T-helper 2 cell treated with Interferon-gamma antibody and Interleukin-4, amounts not matched to agents 100 ng/mL and 5 ng/mL, for 36 hours (primary cell): ENCODE measurements around the gene GPR25. TPM values are rescaled to one million over a fixed set of nuclear protein-coding genes. Genes with fewer than 3 reads are reported as not detected.

ENCODE experiments used
- intact Hi-C: fragments of 100-400 bp; cut with micrococcal nuclease; formaldehyde crosslinking; loops from one replicate; pipeline ENCODE4 v1.15.1; 2023
- total RNA-seq: library from RNA; stranded (reverse); gene quantifications from 2 replicates; pipeline ENCODE4 v1.2.3, GENCODE V29; 2022

Gene GPR25, protein sequence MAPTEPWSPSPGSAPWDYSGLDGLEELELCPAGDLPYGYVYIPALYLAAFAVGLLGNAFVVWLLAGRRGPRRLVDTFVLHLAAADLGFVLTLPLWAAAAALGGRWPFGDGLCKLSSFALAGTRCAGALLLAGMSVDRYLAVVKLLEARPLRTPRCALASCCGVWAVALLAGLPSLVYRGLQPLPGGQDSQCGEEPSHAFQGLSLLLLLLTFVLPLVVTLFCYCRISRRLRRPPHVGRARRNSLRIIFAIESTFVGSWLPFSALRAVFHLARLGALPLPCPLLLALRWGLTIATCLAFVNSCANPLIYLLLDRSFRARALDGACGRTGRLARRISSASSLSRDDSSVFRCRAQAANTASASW
- total RNA-seq: not detected in 2 replicates

DNA sequence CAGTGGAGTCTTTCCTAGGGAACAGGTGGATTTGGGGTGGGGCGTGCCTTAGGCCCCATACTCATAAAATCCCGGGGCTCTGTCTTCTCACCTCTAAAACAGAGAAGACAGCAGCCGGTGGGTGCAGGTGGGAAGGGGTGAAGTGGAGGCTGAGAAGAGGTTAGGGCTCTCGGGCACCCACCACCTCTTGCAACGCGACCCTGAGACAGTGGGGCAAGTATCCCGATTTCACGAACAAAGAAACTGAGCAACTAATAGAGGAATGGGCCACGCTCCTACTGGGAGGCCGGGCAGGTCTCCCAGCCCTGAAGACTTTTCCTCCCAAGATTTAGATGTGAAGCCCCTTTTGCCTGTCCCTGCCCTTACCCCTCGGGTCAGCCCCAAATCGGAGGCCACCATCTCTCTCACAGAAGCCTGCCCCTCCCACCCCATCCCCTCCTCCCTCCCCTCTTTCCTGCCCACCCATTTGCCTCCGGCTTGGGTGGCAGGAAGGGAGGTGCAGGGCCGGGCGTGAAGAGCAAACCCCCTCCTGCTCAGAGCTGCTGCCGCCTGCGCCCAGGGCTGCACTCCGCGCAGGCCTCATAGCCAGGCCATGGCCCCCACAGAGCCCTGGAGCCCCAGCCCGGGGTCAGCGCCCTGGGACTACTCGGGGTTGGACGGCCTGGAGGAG is at the start of gene GPR25:
Gene GPR25, plus strand, starts transcription at position 536 of the 670 bp plus-strand sequence. Its CDS starts 57 bp downstream, at position 593.
- intact Hi-C loops: no loop called here

DNA sequence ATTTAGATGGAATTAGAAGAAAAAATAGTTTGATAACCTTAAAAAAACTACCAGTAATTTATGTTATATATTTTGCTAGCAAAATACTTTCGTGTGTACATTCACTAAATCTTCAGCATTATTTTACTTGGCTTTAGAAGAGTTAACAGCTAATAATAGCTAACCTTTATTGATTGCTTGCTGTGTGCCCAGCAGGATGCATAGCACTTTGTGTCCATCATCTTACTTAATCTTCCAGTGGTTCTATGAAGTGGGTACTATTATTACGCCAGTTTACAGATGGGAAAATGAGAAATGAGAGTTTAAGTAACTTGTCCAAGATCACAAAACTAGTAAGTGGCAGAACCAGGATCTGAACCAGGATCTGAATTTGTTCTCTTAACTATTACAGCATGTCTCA is 41.7 kb upstream of the GPR25 start:
- intact Hi-C loops: no loop called here

DNA sequence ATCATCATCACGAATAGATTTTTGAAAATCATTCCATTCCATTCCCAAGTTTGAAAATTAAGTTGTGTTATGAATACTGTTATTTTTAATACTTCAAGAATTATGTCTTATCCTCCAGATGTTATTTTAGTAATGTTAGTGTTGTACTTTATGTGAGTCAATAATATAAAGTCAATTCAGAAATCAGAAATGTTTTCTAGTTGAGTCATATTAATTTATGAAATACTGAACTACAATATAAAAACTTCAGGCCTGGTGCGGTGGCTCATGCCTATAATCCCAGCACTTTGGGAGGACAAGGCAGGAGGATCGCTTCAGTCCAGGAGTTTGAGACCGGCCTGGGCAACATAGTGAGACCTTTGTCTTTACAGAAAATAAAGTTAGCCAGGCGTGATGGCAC is 38.4 kb upstream of the GPR25 start:
- intact Hi-C loops: no loop called here

DNA sequence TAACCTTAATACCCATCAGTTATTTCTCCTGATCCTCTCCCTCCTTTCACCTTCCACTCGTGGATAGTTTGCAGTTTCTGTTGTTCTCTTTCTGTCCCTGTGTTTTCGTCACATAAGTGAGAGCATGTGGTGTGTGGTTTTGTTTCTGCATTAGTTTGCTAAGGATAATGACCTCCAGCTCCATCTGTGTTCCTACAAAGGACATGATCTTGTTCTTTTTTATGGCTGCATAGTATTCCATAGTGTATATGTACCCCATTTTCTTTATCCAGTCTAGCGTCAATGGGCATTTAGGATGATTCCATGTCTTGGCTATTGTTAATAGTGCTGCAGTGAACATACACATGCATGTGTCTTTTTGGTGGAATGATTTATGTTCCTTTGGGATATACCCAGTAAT is 36.6 kb upstream of the GPR25 start:
- intact Hi-C loops: no loop called here

DNA sequence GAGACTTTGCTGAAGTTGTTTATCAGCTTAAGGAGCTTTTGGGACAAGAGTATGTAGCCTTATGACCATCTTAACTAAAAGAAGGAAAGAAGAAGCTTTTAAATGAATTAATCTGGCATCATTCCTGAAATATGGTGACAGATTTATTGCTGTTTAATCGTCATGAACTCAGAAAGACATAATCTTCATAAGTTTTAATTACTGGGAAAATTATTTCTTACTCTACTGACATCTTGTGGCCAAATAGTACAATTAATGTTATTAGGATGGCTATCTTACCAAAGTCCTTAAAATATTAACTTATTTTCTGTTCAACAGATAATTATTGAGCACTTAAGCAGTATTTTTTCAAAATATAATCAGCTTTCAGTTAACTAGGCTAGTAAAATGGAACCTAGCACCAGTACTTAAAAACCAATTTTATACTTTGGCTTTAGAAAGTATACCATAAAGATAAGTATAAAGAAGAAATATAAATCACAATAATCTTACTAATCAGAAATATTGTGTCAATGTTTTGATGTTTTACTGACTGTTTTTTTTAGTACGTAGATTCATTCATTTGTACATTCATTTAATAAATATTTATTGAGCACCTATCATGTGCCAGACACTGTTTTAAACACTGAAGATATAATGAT is 34.7 kb upstream of the GPR25 start:
- intact Hi-C loops: no loop called here

DNA sequence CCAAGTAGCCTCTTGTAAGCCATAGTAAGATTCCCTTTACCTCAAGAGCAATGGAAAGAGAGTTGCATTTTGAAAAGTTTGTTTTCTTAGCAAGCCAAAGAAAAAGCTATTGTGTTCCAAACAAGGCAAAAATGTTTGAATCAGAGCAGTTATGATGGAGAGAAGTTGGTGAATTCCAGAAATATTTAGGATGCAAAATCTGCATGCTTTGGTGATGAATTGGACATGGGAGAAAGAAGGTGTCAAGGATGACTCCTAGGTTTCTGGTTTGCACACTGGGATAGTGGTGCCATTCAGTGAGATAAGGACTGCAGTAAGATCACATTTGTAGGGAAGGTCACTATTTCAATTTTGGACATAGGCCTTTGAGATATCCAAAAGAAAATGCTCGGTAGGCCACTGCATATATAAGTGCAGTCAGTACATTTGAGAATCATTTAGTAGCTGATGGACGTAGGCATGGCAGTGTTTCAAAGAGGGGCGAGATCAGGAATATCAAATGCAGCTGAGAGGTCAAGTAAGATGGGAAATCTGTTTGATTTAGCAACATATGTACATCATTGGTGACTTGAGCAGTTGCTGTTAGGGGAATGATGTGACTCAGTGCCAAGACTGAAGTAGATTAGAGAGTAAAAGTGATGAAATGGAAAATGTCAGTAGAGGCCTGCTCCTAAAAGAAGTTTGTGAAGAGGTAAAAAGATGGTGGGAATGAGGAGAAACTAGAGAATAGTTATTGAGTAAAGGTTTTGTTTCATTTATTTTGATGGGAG is 33.9 kb upstream of the GPR25 start:
- intact Hi-C loops: no loop called here

DNA sequence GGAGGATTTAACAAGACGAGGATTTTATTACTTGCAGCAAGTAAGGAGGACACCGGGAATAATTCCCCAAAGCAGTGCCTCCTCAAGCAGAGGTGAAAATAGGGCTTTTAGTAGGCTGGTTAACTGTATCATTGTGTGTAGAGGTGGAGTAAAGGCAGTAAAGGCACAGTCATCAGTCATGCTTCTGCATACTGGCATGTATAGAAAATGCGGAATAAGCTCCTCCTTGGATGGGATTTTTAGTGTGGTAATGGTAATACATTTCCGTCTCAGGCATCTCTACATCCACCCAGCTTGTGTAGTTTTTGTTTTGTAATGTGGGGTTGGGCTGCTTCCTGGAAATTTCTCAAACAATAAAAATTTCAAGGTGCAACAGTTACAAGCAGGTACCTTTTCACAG is 27.4 kb upstream of the GPR25 start:
- intact Hi-C loops: no loop called here

DNA sequence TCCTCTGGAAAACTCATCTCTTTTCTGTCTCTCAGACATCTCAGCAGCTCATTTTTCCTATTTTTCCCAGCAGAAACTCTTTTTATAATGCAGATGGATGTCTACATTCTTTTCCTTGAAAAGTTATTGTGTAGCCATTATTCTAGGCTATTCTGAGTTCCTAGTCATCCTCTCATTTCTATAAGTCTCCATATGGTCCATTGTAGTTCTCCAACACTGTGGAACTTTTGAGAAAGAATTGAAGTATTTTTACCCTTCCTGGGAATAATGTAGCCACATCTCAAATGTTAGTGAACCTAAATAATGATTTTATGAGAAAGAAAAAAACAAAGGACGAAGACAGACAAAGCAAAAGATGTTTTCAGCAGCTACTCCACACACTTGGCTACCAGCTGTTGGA is 26.4 kb upstream of the GPR25 start:
- intact Hi-C loops: no loop called here

DNA sequence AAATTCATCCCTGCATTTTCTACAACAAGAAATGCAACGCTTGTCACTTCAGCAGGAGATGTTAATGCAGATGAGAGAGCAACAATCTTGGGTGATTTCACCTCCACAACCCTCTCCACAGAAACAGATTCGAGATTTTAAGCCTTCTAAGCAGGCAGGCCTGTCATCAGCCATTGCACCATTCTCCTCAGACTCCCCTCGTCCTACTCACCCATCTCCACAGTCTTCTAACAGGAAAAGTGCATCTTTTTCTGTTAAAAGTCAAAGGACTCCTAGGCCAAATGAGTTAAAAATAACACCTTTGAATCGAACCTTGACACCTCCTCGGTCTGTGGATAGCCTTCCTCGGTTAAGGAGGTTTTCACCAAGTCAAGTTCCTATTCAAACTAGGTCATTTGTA is 23.4 kb upstream of the GPR25 start:
- intact Hi-C loops: no loop called here

DNA sequence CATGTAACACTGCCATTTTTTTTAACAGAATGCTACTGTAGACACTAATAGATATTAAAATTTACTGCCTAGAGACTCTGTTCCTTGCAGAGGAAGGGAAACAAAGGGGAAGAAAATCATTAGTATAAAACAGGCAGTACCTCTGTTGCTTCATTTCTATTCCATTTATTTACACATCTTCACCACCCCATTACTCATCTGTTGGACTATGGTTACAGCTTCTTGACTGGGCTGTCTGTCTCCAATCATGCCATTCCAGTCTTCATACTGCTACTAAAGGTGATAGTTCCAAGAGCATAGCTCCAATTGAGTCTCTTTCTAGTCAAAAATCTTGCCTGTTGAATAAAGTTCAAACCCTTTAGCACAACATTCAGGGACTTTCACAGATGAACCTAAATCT is 22.2 kb upstream of the GPR25 start:
- intact Hi-C loops: no loop called here

DNA sequence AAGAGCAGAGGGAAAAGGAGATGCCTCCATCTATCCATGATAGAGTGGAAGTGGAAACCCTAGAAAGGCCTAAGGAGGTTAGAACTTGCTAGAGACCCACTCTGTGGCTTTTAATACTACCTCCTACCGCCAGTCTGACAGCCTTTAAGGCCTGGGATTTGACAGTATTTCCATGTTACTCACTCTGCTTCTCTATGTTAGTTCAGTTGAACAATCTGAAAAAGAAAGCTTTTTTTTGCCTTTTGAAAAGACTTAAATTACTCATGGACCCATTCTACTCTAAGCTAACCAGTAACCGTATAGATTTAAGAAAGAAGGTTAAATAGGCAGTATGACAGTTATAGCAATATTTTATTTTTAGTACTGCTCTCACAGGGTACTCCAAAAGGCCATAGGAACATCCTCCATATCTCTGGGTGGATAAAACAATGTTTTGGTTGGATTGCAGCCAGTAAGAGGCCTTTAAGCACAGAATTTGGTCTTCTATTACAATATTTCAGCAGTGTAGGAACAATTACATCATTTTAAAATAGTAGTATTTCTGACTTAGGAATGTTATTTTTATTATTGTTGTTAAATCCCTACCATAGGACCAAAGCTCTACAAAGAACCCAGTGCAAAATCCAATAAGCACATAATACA is 15.9 kb upstream of the GPR25 start:
- intact Hi-C loops: no loop called here

DNA sequence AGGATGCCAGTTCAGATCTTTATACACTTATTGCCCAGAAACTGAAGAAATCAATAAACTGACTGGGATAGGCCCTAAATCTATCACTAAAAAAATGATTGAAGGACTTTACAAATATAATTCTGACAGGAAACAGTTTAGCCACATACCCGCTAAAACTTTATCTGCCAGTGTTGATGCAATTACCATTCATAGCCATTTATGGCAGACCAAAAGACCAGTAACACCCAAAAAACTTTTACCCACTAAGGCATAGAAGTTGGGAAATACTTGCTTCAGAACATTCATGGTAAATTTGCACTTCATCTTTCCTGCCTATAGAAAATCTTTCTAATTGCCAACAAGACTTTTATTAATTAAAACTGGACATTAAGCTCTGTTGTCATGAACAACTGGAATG is 15.0 kb upstream of the GPR25 start:
- intact Hi-C loops: no loop called here

DNA sequence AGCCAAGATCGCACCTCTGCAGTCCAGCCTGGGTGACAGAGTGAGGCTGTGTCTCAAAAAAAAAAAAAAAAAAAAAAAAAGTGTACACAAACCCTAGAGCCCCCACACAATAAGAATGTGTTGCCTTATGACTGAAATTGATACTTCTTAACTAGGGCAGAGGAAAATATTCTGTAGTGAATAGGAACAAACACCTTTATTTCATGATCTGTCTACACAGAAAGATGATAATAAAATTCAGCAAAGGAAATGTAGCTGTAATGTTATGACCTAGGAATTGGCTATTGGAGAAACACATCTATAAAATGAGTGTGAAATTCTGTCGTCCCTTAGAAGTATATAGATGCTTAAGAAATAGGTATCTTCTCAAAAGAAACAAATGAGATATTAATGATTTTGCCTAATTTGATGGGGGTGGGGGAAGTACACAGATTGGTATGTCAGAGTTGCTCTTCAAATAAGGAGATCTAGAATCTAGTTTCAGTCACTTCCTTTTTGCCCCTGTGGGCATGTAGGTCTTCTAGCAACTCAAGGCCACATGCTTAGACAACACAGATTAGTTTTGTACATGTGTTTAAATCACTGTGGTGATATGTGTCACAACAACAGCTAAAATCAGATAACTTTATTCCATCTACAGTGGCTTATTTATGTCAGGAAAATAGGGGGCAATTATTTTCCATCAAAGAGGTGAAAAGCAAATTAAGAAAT is 10.7 kb upstream of the GPR25 start:
- intact Hi-C loops: no loop called here

DNA sequence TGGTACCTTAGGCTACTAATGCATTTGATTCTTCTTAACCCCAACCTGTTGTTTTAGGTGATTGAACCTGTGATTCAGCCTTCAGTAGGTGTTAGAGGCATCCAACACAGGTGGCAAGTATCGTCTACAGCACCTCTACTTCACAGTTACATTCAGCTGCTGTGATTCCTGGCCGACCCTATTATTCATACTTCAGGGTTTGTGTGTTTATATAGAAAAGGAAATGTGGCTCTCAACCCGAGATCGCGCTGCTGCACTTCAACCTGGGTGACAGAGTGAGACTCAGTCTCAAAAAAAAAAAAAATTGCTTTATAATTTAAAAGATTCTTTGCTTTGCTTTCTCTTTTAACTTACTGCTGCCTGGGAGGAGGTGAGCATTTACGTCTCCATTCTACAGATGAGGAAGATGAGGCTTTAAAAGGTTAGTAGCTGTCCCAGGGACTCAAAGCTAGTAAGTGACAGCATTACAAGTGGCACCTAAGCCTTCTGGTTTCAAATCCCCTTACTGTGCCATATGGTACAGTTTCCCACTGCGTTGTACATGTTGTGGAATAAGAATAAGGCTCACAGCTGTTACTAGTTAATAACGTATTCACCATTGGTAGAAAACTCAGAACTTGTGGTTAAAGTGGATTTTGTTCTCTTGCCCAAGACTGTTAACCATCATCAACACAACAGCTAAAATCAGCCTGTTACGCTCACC is 9.9 kb upstream of the GPR25 start:
- intact Hi-C loops: no loop called here

DNA sequence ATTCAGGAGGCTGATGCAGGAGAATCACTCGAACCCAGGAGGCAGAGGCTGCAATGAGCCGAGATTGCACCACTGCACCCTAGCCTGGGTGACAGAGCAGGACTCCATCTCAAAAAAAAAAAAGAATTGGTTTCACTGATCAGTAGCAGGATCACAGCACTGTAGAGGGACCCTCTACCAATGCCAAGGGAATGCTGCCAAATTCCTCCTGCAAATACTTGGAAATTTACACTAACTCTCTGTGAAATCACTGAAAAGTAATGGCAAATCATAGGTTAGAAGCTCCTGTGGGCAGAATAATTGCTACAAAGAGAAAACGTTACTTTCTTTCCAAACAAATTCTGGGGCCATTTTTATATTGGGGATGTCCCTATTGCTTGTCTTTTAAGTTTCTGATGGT is 6.7 kb upstream of the GPR25 start:
- intact Hi-C loops: no loop called here

DNA sequence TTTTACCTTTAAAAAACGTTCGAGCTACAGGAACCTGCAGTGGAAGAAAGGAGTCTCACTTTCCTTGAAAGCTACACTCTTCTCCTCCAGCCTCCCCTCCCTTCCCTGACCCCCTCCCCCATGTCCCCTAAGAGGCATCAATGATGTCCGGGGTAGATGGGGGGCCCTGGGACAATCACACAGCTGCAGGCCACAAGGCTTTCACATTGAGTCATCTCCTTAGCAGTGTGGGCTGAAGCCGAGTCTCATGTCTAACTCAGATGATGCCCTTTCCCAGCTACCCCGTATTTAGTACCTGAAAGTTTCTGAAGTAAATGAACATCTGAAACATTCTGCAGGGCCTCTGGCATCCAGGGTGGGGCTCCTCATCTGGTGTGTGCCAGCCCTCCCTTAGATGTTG is 6.3 kb upstream of the GPR25 start:
- intact Hi-C loops: no loop called here

DNA sequence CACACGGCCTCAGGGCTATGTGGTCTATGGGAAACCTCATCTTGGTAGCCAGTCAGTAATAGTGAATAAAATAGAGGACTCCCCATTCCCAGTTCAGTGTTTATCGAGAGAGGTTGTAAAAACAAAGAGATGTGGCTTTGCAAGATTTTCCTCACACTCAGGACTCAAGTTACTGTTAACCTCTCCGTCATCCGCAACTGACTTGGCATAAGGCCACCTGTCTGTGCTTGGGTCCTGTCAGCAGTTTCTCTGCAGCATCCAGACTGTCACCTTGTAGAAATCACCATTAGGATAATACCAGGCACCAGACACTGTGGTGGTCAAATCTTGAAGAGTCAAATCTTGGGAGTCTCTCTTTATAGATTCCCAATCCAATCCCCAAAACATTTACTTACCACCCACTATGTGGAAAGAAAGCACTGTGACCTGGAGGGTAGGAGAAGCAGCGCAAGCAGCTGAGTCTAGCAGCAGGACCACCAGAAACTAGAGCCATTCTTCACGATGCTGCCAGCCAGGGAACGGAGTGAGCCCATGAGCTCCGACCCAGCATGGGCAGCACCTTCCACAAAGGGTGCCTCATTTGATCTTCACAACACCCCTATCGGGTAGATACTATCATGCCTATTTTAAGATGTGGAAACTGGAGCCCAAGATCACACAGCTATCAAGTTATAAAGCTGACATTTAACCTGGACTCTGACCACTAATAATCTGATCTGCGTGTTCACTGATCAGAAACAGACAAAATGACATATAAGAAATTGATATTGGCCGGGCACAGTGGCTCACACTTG is 5.6 kb upstream of the GPR25 start:
- intact Hi-C loops: no loop called here

DNA sequence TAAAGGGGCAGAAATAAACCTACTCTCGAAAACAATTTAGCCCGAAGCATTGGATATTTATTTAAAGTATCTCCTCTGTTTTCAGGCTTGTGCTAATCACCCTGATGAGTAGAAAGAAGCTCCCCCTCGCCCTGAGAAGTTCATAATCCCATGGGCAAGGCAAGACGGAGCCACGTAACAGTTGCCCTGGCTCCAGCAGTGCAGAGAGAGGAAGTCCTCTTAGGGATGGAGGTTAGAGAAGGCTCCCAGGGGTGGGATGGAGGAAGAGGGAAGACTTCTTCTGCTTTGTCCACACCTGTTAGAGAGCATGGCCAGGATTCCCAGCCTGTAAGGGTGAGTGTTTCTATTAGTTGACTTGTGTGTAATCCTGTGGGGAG is 3.4 kb upstream of the GPR25 start:
- intact Hi-C loops: no loop called here

DNA sequence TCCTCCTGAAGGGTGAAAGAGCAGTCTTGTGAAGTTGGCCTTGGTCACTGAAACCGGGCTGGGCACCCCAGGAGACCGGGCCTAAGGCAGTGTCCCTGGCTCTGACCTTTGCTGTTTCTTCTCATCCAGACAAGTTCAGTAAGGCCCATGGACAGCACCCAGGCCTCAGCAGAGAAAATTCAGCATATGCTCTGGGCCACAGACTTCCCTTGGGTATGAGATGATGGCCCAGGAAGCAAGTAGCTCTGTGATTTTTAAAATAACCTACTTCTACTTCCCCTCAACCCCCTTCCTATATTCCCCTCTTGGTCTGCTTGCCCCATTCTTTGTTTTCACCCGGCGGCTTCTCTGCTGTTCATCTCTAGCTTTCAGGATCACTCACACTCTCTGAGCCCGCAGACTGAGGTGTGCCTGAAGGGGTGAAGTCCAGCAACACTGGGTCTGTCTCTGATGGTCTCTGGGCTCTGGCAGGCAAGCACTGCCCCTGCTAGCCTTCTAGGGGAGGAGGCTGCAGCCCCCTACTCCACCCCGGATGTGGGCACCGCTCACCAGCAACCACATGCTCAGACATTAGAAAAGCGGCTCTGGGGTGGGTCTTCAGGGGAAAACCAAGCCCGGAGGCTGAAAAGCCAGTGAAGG is 2.9 kb upstream of the GPR25 start:
- intact Hi-C loops: no loop called here
